ENCODE data around the gene MECP2.

MECP2 gene

GRCh38 chrX:154064637-154065435 lies 32.7 kb downstream of the MECP2 start:
- H3K4me3 ChIP-seq (ENCODE audit: low read depth, low read length): no peak overlapping the region

GRCh38 chrX:154063234-154063633 lies 34.3 kb downstream of the MECP2 start:
- H3K4me3 ChIP-seq (ENCODE audit: low read depth, low read length): no peak overlapping the region

GRCh38 chrX:154061801-154062200 lies 35.7 kb downstream of the MECP2 start:
- no peak overlapping the region for H3K4me3 ChIP-seq (ENCODE audit: low read depth, low read length)

GRCh38 chrX:154059729-154060245 lies 37.7 kb downstream of the MECP2 start:
- no peak overlapping the region for H3K4me3 ChIP-seq (ENCODE audit: low read depth, low read length)

GRCh38 chrX:154059231-154059630 lies 38.3 kb downstream of the MECP2 start:
- H3K4me3 ChIP-seq (ENCODE audit: low read depth, low read length): no peak overlapping the region

GRCh38 chrX:154058214-154058997 lies 39.1 kb downstream of the MECP2 start:
- H3K4me3 ChIP-seq (ENCODE audit: low read depth, low read length): no peak overlapping the region

- H3K4me3 ChIP-seq (ENCODE audit: low read depth, low read length): no peak overlapping the region
Observed at GRCh38 chrX:154057791-154058190, 39.7 kb downstream of the MECP2 start.

- H3K4me3 ChIP-seq (ENCODE audit: low read depth, low read length): no peak overlapping the region
Observed at GRCh38 chrX:154056770-154057241, 40.7 kb downstream of the MECP2 start.

GRCh38 chrX:154051201-154051810 lies 46.2 kb downstream of the MECP2 start:
- no peak overlapping the region for H3K4me3 ChIP-seq (ENCODE audit: low read depth, low read length)

GRCh38 chrX:154050113-154050495 lies 47.4 kb downstream of the MECP2 start:
- H3K4me3 ChIP-seq (ENCODE audit: low read depth, low read length): no peak overlapping the region

GRCh38 chrX:154049209-154050112 lies 48.1 kb downstream of the MECP2 start:
- H3K4me3 ChIP-seq (ENCODE audit: low read depth, low read length): no peak overlapping the region

- no peak overlapping the region for H3K4me3 ChIP-seq (ENCODE audit: low read depth, low read length)
Observed at GRCh38 chrX:154048398-154048797, 49.1 kb downstream of the MECP2 start.

GRCh38 chrX:154046940-154047610 lies 50.4 kb downstream of the MECP2 start:
- no peak overlapping the region for H3K4me3 ChIP-seq (ENCODE audit: low read depth, low read length)

- no peak overlapping the region for H3K4me3 ChIP-seq (ENCODE audit: low read depth, low read length)
Observed at GRCh38 chrX:154046031-154046781, 51.3 kb downstream of the MECP2 start.

- H3K4me3 ChIP-seq (ENCODE audit: low read depth, low read length): no peak overlapping the region
Observed at GRCh38 chrX:154044091-154044490, 53.4 kb downstream of the MECP2 start.

GRCh38 chrX:154043003-154043763 lies 54.3 kb downstream of the MECP2 start:
- no peak overlapping the region for H3K4me3 ChIP-seq (ENCODE audit: low read depth, low read length)

- H3K4me3 ChIP-seq (ENCODE audit: low read depth, low read length): no peak overlapping the region
Observed at GRCh38 chrX:154040863-154041262, 56.7 kb downstream of the MECP2 start.

- H3K4me3 ChIP-seq (ENCODE audit: low read depth, low read length): no peak overlapping the region
Observed at GRCh38 chrX:154040307-154040756, 57.2 kb downstream of the MECP2 start.

Measured in iPS-11a (cell line).